ENCODE measurements around the gene POLD2. TPM values are rescaled to one million over a fixed set of nuclear protein-coding genes. Genes with fewer than 3 reads are reported as not detected.

POLD2 gene
- polyA plus RNA-seq, 10 donors = 61.0 to 89.1 (median 77.6) TPM

DNA sequence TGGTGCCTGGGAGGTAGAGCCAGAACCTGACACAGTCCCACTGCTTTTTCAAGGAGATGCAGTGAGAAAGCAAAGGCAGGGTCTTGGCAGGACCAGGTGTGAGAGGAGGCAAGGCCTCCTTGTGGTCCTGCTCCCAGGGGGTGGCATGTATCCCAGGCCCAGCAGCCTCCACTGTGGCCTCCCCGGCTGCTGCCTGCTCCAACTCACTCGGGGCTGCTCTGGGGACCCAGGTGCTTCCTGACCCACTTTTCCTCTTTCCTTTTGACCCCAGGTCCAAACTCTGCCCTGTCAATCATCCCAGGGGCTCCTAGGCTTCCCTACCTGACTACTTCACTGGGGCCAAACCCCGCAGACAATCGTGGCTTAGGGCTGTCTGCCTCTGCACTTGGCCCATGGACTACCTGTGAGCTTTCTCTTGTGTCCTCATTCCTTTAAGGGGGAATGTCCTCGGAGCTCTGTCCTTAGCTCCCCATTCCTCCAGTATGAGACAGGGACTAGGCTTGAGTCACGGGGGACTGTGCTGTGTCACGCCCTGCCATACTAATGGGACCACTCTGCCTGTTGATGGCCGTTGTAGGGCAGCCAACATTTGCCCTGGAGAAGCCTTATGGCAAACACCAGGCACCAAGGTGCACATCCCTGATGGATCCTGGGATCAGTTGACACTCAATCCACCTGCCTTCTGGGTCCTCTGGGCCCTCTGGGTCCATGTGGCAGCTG, 20.3 kb downstream of the POLD2 start:
- DNase-seq = no peak

DNA sequence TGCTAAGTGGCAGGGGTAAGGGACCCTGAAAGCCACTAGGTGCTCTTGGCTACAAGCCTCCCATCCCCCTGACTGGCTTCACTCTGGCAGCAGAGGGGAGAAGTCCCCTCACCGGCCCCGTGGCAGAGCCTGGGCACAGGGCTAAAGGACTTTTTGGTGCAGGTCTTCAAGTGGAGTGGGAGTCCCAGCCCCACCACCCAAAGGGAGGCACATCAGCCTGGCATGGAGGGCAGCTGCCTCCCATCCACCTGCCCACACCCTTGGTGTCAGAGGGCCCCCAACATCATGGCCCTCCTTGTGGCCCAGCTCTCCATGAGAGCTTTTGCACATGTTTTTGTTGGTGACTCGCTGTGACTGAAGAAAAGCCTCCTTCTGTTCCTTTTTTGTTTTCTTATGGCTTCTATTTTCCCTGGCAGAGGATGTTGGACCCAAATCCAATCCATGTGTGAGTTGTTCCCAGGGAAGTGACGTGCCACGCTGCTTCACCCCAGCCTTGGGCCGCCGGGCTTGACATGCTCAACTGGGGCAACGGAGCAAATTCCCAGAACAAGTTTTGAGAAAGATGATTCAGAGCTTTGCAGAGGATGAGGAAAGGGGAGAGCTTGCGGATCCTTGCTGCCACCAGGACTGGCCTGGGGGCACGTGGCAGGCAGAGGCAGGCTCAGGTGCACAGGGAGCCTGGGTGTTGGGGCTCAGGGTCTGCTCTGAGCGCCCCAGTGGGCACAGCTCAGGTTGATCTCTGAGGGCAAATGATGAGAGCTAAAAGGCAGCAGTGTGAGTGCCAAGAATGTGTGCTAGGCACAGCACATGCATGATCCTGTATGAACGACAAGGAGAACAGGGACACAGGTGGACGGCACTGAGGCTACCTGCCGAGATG, 21.1 kb downstream of the POLD2 start:
- DNase-seq = peak in 1 of 3 donors; percentile 50

DNA sequence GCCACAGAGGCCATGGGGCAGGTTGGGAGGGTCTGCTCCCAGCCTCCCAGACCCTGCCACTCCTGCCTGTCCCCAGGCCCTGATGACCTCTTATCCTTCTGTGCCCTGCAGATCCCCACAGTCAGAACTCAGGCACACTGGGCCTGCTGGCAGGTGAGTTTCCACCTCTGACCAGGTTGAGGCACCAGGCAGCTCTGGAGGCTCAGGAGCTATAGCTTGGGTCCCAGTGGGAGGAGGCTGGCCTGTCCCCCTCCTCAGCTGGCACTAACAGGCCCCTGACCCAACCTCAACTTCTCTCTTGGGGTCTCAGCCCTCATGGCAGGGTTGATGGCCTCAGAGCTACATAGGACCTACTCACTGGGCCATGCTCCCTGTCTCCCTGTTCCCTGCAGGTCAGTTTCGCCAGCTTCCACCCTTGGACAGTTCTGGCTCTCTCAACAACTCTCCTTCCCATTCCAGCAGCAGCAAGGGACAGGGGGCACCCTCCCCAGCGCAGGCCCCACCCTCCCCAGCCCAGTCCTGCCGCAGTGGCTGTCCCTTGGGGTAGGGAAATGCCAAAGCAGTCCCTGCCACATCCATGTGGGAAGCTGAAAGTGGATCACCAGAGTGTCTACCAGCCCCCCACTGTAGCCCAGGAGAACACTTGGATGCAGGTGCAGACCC, 21.9 kb downstream of the POLD2 start:
- no peak for DNase-seq

DNA sequence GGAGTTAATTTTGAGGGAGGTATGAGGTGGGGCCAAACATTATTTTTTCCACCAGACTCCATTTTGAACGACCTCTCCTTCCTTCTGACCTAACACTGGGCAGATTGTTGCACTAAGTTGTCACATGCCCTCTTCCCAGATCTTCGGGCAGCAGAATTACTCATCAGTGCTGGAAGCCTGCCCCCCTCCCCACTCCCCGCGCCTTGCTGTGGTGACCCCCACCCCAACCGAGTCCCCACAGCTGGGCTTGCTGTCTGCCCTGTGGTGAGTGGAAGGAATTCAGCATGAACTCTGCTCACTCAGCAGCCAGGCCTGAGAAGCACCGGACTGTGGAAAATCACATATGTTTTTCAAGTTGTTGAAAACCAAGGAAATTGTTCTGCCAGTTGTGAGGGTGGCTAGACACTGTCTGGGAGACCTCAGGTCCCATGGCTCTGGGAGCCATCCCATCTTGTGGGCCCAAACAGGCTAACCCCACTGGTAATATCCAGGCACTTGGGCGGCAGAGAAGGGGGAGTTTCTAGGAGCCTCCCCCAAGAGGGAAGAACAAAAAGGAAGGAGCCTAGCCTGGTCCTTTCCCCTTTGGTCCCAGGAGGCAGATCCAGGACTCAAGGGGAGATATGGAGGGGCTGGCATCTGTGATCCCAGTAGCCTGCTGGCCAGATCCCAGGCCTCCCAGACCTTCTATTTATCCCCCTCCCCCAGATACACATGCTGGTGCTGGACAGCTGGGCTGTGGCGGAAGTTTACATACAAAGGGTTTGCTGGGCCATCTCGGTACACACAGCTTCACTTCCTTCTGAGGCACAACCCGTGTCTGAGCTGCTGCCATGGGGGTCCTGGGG, 22.7 kb downstream of the POLD2 start:
- DNase-seq = peak in 1 of 3 donors; percentile 73

DNA sequence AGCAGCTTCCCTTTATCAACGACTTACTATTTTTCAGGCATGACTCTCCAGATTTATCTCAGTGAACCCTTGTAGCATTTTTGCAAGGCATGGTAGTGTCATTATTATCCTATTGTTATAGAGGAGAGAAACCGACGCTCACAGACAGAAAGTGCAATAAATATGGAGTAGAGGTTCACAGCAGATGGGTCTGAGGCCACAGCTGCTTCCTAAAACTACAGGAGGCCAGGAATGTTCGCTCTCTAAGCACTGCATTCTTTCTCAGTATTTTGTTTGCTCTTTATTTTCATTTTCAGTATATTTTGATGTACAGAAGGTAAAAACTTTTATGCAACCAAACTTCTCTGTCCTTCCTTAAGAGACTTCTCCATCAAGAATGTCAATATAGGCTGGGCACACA, 23.7 kb downstream of the POLD2 start:
- DNase-seq = no peak

DNA sequence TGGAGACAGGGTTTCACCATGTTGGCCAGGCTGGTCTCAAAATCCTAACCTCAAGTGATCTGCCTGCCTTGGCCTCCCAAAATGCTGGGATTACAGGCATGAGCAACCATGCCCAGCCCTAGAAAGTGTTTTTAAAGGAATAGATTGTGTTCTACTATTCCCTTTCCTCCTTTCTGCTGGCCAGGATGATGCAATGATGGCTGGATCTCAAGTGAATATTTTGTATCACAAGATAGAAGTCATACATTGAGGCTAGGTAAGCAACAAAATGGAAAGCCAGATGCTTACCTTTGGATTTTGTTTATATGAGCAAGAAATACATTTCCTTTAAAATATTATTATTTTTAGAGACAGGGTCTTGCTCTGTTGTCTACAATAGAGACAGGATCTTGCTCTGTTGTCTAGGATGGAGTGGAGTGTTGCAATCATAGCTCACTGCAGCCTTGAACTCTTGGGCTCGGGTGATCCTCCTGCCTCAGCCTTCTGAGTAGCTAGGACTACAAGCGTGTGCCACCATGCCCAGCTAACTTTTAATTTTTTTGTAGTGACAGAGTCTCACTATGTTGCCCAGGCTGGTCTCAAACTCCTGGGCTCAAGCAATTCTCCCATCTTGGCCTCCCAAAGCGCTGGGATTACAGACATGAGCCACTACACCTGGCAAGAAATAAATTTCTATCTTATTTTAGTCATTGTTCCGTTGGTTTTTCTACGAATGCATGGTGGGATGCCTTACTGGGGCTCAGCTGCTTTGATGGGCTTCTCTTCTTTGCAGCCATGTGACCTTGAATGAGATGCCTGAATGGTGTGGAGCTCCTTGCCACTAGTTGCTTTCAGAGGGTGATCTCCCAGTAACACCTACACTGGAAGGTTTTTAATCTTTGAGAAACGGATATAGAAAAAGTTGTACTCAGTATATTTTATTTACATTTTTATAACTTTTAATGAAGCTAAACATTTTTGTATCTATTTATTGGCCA, 25.0 kb downstream of the POLD2 start:
- DNase-seq = no peak

DNA sequence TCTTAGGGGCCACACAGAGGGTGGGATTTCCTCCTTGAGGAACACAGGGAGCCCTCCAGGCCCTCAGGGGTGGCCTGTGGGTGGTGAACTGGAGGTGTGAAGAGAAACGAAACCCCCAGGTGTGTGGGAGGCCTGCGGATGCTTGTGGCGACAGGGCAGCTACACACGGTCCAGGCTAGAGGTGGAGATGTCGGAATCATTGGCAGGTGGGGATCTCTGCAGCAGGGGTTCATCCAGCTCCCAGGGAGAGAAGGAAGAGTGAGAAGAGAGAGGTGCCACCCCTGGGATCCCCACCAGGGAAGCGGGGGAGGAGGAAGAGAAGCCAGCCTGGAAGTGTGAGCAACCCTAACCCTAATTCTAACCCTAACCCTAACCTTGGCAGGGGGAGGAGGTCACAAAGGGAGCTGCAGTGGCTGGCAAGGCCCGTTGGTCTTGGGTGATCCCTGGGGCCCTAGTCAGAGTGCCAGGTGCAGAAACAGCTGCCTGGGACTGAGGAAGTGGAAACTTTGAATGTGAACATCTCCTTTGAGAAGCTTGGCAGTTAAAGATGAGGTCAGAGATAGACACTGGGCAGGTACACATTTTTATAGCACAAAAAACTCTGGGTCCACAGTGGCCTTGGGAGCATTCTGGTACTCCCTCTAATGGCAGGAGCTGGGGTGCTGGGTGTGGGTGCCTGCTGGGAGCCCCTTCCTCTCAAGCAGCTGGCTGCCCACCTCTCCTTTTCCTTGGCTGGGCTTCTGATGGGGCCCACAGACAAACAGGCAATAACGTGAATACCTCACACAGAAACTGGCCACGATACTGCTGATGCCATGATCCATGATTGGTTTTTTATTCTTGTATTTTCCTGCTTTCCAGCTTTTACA, 26.1 kb downstream of the POLD2 start:
- DNase-seq = no peak

DNA sequence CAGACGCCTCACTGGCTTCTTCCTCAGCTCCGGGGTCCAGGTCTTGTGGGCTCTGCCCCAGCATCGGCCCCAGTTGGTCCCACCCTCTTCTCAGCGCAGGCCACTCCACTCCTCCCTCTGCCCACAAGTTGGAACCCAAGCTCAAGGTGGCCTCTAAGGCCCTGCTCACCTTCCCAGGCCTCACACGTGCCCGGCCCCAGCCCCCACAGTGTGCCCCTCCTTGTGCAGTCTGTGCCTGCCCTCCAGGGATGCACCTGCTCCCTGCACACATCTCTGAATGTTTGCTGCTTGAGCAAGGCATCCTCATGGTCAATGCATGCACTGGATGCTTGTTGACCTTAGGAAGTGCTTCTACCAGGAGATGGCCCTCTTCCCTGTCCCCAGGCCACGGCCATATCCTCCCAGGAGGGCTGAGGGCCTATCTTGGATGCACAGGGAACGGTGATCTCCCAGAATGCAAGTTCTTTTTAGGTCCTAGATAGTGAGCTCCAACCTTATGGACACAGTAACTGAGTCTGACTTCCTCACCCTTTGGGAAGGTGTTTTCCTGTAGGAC, 26.9 kb downstream of the POLD2 start:
- no peak for DNase-seq

DNA sequence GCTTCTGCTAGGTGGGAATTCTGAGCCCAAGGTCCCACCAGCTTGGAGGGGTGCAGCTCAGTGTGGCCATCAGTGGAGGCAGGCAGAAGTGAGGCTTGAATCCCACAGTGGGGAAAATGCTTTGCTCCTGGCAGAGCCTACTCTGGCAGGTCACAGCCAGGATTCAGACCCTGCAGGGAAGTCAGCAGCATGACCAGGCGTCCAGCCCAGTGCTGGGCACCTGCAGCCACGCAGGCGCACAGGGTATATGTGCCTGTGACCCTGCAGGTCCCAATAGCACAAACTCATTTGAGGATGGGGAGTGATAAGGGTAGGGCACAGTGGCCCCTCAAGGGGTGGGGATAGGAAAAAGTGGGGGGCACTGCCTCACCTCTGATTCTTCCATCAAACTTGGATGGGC, 27.6 kb downstream of the POLD2 start:
- DNase-seq = no peak

DNA sequence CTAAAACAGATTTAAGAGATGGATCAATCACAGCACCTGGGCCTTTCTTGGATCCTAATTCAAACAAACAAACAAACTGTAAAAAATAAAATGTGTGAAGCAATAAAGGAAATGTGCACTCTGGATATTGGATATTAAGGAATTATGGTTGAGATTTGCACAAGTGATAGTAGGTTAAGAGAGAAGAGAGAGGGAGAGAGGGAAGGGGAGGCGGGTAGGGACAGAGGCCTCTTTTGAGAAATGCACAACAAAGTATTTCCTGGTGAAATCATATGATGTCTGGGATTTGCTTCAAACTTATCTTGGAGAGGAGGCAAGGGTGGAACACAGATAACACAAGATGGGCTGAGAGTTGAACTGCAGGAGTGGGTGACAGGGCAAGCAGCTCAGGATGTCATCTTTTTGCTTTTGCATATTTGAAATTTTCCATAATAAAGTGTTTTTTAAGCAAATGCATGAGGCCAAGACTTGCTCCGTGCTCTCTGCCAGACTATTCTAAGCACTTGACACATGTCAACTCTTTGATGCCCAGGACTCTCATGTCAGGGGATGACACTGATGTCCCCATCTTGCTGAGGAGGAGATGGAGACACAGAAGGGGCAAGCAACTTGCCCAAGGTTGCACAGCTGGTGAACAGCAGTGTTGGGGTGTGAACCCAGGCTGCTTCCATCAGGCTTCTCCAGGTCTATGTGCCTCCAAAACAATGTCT, 28.3 kb downstream of the POLD2 start:
- DNase-seq = peak in 1 of 3 donors; percentile 57

DNA sequence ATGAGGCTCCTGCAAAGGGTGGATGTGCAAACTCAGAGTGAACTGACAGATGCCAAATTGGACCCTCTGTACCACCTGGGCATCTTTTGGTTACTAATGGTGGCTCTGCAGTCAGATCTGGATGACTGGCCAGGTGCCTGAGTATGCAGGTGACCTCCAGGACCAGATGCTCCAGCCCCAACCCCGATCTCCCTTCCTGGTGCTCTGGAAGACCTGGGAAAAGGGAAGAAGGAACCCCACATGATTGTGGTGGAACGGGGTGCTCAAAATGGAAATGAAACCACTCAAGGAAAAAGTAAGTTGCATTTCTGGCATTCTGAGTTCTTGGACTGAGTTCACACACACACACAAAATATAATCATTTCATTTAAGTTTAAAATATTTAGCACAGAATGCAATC, 29.0 kb downstream of the POLD2 start:
- peak in 1 of 3 donors; percentile 30 for DNase-seq

DNA sequence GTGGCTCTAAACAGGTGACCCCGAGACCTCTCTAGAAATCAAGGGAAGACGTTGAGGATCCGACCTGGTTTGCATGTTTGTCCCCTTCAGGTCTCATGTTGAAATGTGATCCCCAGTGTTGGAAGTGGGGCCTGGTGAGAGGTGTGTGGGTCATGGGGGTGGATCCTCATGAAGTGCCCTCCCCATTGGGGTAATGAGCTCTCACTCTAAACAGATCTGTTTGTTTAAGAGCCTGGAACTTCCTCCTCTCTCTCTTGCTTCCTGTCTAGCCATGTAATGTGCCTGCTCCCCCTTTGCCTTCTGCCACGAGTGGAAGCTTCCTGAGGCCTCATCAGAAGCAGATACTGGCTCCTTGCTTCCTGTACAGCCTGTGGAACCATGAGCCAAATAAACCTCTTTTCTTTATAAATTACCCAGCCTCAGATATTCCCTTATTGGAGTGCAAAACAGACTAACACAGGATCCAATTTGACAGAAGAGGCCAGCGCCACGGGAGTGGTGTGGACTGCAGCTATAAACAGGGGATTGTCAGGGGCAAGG, 30.2 kb downstream of the POLD2 start:
- DNase-seq = no peak

DNA sequence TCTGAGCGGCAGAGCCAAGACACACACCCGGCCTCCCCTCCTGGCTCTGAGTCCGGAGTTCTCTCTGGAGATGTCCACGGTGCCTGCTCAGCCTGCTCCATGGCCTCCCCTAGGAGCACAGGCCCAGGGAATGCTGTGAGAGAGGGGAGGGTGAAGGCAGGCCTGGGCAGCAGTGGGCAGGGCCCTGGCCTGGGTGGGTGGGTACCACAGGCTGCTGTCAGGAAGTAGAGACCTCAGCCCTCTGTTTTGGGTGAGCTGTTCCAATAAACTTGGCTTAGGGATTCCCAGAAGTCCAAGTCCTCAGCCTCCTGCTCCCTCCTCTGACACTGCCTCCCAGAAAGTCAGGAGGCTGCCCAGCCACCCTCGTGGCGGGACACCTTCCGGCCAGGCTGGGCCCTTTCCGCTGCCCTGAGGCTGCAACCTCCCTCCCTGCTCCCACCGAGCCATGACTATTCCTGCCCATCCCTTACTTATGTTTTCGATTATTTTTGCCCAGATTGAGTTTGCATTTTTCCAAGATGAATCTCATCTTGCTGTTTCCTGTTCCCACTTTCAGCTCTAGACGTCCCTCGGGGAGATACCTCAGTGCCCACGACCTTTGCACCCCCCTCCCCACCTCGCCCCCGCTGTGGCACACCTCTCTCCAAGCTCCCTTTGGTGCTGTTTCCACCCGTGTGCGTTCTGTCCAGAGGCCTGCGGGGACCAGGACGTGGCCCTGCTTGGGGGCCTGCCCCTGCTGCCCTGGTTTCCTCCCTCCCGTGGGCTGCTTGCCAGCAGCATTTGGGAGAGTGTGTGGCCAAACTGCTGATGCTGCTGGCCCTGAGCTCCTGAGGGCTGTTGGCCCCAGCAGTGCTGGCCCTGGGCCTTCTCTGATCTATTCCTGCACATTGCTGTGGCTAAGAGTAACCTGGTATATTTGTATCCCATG, 35.2 kb downstream of the POLD2 start:
- peak; percentile 56 to 82 (median 75) for DNase-seq

DNA sequence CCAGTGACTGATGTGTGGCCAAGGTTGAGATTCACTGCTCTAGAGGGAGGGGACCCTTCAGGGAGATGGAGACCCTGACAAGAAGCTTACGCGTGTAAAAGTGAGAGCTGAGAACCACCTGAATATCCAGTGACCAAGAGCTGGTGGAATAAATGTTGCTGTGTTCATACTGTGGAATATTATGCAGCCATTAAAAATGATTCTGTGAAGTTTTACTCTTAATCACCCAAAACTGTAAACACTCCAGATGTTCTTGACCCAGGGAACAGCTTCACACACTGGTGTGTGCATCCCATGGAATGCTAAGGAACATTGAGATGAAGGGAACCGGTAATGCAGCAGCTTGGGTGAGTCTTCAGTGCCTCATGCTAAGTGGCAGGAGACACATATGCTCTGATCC, 36.7 kb downstream of the POLD2 start:
- DNase-seq = no peak

DNA sequence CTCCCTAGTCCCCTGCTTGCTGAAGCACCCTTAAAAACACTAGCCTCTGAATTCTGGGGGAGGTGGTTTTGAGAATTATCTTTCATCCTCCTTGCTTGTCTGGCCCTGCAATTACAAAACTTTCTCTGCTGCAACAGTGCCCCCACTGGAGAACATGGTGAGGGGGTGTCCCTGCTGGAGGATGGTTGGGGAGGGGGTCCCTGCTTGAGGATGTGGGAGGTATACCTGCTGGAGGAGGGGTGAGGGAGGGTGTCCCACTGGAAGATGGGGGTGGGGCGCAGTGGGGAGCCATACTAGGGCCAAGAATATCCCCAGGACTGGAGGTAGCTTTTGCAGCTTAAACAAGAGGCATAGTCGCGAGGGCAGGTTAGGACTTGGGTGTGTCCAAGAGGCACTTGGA, 37.8 kb downstream of the POLD2 start:
- DNase-seq = no peak

DNA sequence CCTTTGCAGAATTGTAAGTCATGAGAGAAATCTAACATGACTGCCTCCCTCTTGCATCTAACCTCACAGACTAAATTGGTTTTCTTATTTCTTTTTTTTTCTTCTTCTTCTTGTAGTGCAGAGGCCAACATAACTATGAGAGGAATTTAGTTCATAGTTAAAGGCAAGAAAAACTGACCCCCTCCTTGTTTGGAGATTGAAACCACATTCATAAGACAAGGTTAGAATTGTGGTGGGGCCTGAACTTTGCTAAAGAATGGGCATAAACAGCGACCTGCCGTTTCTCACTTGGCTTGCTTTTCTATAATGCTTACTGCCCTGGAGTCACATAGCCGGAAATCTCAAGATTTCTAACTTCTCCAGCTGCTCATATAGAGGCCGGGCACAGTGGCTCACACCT, 38.6 kb downstream of the POLD2 start:
- no peak for DNase-seq

DNA sequence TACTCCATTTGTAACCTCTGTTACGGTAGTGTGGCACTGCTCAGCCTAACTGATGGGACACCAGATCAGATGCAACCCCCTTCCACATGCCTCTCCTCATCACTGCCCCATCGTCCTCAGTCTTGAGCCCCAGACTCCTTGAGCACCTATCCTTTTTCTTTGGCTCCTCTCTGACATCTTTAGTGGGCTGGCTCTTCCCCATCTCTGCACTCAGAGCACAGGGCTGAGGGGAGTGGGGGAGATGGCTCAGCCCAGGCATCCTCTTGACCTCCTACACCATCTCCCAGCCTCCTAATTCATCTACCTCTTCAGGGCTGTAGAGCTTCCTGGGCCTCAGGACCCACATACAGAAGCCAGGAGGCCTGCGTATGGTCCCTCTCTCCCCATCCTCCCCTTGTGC, 39.6 kb downstream of the POLD2 start:
- no peak for DNase-seq
